HG03432 (cell line): ENCODE data around the gene RPS6KA5.

Experiments
- ATAC-seq: cut with Tn5 transposase; IDR thresholded peaks from one replicate; pipeline ENCODE4 v1.9.1; 2021; ENCODE audit warnings: mild to moderate bottlenecking, moderate library complexity; ENCODE audit not compliant: unreplicated experiment

RPS6KA5 gene

GRCh38 chr14:90814806-90815571 lies 245.5 kb downstream of the RPS6KA5 start:
- no peak for ATAC-seq

GRCh38 chr14:90813442-90813841 lies 247.0 kb downstream of the RPS6KA5 start:
- no peak for ATAC-seq

- no peak for ATAC-seq
Measured at GRCh38 chr14:90812109-90812508, 248.3 kb downstream of the RPS6KA5 start.

GRCh38 chr14:90811641-90812040 lies 248.8 kb downstream of the RPS6KA5 start:
- ATAC-seq = no peak

GRCh38 chr14:90810806-90811205 lies 249.6 kb downstream of the RPS6KA5 start:
- ATAC-seq = no peak

GRCh38 chr14:90809530-90810312 lies 250.7 kb downstream of the RPS6KA5 start:
- no peak for ATAC-seq

- ATAC-seq = no peak
Measured at GRCh38 chr14:90808759-90809529, 251.5 kb downstream of the RPS6KA5 start.

GRCh38 chr14:90807060-90807459 lies 253.4 kb downstream of the RPS6KA5 start:
- no peak for ATAC-seq

GRCh38 chr14:90805662-90806540 lies 254.5 kb downstream of the RPS6KA5 start:
- ATAC-seq = no peak

GRCh38 chr14:90805084-90805391 lies 255.4 kb downstream of the RPS6KA5 start:
- no peak for ATAC-seq

GRCh38 chr14:90804292-90805083 lies 256.0 kb downstream of the RPS6KA5 start:
- ATAC-seq = no peak

GRCh38 chr14:90803249-90803648 lies 257.2 kb downstream of the RPS6KA5 start:
- ATAC-seq = no peak

- ATAC-seq = no peak
Measured at GRCh38 chr14:90799420-90799819, 261.0 kb downstream of the RPS6KA5 start.

GRCh38 chr14:90797919-90798318 lies 262.5 kb downstream of the RPS6KA5 start:
- no peak for ATAC-seq
